Muscle of arm (tissue), 14 donors: ENCODE measurements around the gene TMED4. TPM values are rescaled to one million over a fixed set of nuclear protein-coding genes. Genes with fewer than 3 reads are reported as not detected.

Source experiments
- DNase-seq: peaks from one replicate; pipeline ENCODE4 v3.0.0-alpha.2; 2013
- long read RNA-seq, 11 donors: transcript quantifications; one replicate each; lab custom pipeline, GENCODE V29; 2026
- polyA plus RNA-seq, 12 donors: library from polyadenylated mRNA; unstranded; fragments of 120-200 nt; gene quantifications; one replicate each; pipeline ENCODE4 v1.2.1, GENCODE V29; 2013; ENCODE audit not compliant: insufficient read length in 12 of 12

Gene TMED4
- 100 to 1,000 TPM in 2 of 12 donors, 10 to 100 TPM in 10; 68.4 to 465 (median 91.9) TPM for polyA plus RNA-seq
- long read RNA-seq, donor 1, transcript TMED4-205 (4 exons, 1,755 nt) = minor isoform, 6 of 170 reads
- long read RNA-seq, donor 1, transcript TMED4-203 (5 exons, 2,322 nt) = major isoform, 65 of 170 reads
- long read RNA-seq, donor 1, partial matches to known transcripts = 90 of 170 reads
- long read RNA-seq, donor 1, other reads (novel, unspliced or antisense) = 5 of 170 reads
- long read RNA-seq, donor 2, transcript TMED4-205 (4 exons, 1,755 nt) = minor isoform, 12 of 59 reads
- long read RNA-seq, donor 2, transcript TMED4-203 (5 exons, 2,322 nt) = major isoform, 36 of 59 reads
- long read RNA-seq, donor 2, partial matches to known transcripts = 9 of 59 reads
- long read RNA-seq, donor 2, other reads (novel, unspliced or antisense) = 0 of 59 reads
- long read RNA-seq, donor 3, transcript TMED4-203 (5 exons, 2,322 nt) = major isoform, 24 of 34 reads
- long read RNA-seq, donor 3, transcript TMED4-205 (4 exons, 1,755 nt) = minor isoform, 8 of 34 reads
- long read RNA-seq, donor 3, partial matches to known transcripts = 0 of 34 reads
- long read RNA-seq, donor 3, other reads (novel, unspliced or antisense) = 0 of 34 reads
- long read RNA-seq, donor 4, transcript TMED4-205 (4 exons, 1,755 nt) = minor isoform, 5 of 17 reads
- long read RNA-seq, donor 4, transcript TMED4-203 (5 exons, 2,322 nt) = major isoform, 12 of 17 reads
- long read RNA-seq, donor 4, partial matches to known transcripts = 0 of 17 reads
- long read RNA-seq, donor 4, other reads (novel, unspliced or antisense) = 0 of 17 reads
- long read RNA-seq, donor 5, transcript TMED4-203 (5 exons, 2,322 nt) = major isoform, 53 of 72 reads
- long read RNA-seq, donor 5, transcript TMED4-205 (4 exons, 1,755 nt) = minor isoform, 17 of 72 reads
- long read RNA-seq, donor 5, partial matches to known transcripts = 0 of 72 reads
- long read RNA-seq, donor 5, other reads (novel, unspliced or antisense) = 0 of 72 reads
- long read RNA-seq, donor 6, transcript TMED4-203 (5 exons, 2,322 nt) = major isoform, 22 of 27 reads
- long read RNA-seq, donor 6, transcript TMED4-205 (4 exons, 1,755 nt) = minor isoform, 5 of 27 reads
- long read RNA-seq, donor 6, partial matches to known transcripts = 0 of 27 reads
- long read RNA-seq, donor 6, other reads (novel, unspliced or antisense) = 0 of 27 reads
- long read RNA-seq, donor 7, transcript TMED4-203 (5 exons, 2,322 nt) = major isoform, 16 of 23 reads
- long read RNA-seq, donor 7, transcript TMED4-205 (4 exons, 1,755 nt) = minor isoform, 5 of 23 reads
- long read RNA-seq, donor 7, partial matches to known transcripts = 0 of 23 reads
- long read RNA-seq, donor 7, other reads (novel, unspliced or antisense) = 0 of 23 reads
- long read RNA-seq, donor 8, transcript TMED4-205 (4 exons, 1,755 nt) = minor isoform, 10 of 1,990 reads
- long read RNA-seq, donor 8, transcript TMED4-203 (5 exons, 2,322 nt) = major isoform, 49 of 1,990 reads
- long read RNA-seq, donor 8, partial matches to known transcripts = 376 of 1,990 reads
- long read RNA-seq, donor 8, other reads (novel, unspliced or antisense) = 1,551 of 1,990 reads
- long read RNA-seq, donor 9, transcript TMED4-205 (4 exons, 1,755 nt) = minor isoform, 7 of 24 reads
- long read RNA-seq, donor 9, transcript TMED4-203 (5 exons, 2,322 nt) = major isoform, 17 of 24 reads
- long read RNA-seq, donor 9, partial matches to known transcripts = 0 of 24 reads
- long read RNA-seq, donor 9, other reads (novel, unspliced or antisense) = 0 of 24 reads
- long read RNA-seq, donor 10, transcript TMED4-203 (5 exons, 2,322 nt) = major isoform, 28 of 50 reads
- long read RNA-seq, donor 10, transcript TMED4-205 (4 exons, 1,755 nt) = minor isoform, 13 of 50 reads
- long read RNA-seq, donor 10, partial matches to known transcripts = 5 of 50 reads
- long read RNA-seq, donor 10, other reads (novel, unspliced or antisense) = 0 of 50 reads
- long read RNA-seq, donor 11, transcript TMED4-203 (5 exons, 2,322 nt) = major isoform, 36 of 56 reads
- long read RNA-seq, donor 11, transcript TMED4-205 (4 exons, 1,755 nt) = minor isoform, 10 of 56 reads
- long read RNA-seq, donor 11, partial matches to known transcripts = 5 of 56 reads
- long read RNA-seq, donor 11, other reads (novel, unspliced or antisense) = 5 of 56 reads

GRCh38 chr7:44581879-44582603, at the start of gene TMED4:
TMED4 (minus strand) TSS chr7:44582231; CDS start chr7:44582206, 25 bp downstream.
- peak; percentile 99 for DNase-seq

GRCh38 chr7:44631458-44632115, 49.6 kb upstream of the TMED4 start:
- no peak for DNase-seq

GRCh38 chr7:44630792-44631457, 48.9 kb upstream of the TMED4 start:
- DNase-seq = no peak

- no peak for DNase-seq
These were observed 47.9 kb upstream of the TMED4 start for GRCh38 chr7:44629829-44630522.

- DNase-seq = no peak
These were observed 44.6 kb upstream of the TMED4 start for GRCh38 chr7:44626620-44627019.

- no peak for DNase-seq
These were observed 43.8 kb upstream of the TMED4 start for GRCh38 chr7:44625526-44626471.

GRCh38 chr7:44624318-44624717, 42.3 kb upstream of the TMED4 start:
- no peak for DNase-seq

GRCh38 chr7:44622342-44623151, 40.5 kb upstream of the TMED4 start:
- DNase-seq = no peak

GRCh38 chr7:44621750-44622103, 39.7 kb upstream of the TMED4 start:
- DNase-seq = no peak

- DNase-seq = no peak
These were observed 39.2 kb upstream of the TMED4 start for GRCh38 chr7:44621034-44621749.

- no peak for DNase-seq
These were observed 36.7 kb upstream of the TMED4 start for GRCh38 chr7:44618753-44619152.

GRCh38 chr7:44618045-44618444, 36.0 kb upstream of the TMED4 start:
- DNase-seq = no peak

GRCh38 chr7:44617225-44617890, 35.3 kb upstream of the TMED4 start:
- DNase-seq = no peak

GRCh38 chr7:44616545-44616944, 34.5 kb upstream of the TMED4 start:
- DNase-seq = no peak
